Fibroblast of mammary gland (primary cell): ENCODE results near the gene EME1.

ENCODE experiments used
- DNase-seq: peaks from one replicate; pipeline ENCODE4 v3.0.0-alpha.2; 2010; ENCODE audit warnings: low read depth
- H3K4me3 ChIP-seq: 2 replicates; pipeline ENCODE4 v1.5.1; 2011; ENCODE audit warnings: low read depth, mild to moderate bottlenecking, low read length, moderate library complexity; ENCODE audit not compliant: control insufficient read depth
- TF ChIP-seq, protein P1 (sequence below): conservative IDR thresholded peaks from 2 replicates; pipeline ENCODE4 v1.5.1; 2011; ENCODE audit warnings: low read depth, low read length, inconsistent platforms; ENCODE audit not compliant: control insufficient read depth, insufficient read depth

Gene EME1

DNA sequence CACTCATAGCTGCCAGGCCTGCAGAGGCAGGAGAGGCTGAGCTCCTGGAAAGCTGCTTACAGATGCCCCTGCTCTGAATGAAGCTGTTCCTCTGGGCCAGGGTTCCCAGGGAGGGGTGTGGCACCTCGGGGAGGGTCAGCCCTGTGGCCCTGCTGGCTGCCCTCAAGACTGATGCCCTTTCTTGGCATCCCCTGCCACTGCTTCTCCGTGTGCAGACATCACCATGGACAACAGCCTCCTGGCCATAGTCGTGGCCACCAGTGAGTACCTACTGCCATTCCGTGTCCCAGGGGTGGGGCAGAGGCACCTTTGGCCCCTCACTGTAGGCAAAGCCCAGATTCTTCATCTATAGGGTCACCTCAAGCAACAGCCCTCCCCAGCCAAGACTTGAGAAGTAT lies 9.0 kb upstream of the EME1 start:
- no peak overlapping the region for H3K4me3 ChIP-seq
- TF ChIP-seq, protein P1, sequence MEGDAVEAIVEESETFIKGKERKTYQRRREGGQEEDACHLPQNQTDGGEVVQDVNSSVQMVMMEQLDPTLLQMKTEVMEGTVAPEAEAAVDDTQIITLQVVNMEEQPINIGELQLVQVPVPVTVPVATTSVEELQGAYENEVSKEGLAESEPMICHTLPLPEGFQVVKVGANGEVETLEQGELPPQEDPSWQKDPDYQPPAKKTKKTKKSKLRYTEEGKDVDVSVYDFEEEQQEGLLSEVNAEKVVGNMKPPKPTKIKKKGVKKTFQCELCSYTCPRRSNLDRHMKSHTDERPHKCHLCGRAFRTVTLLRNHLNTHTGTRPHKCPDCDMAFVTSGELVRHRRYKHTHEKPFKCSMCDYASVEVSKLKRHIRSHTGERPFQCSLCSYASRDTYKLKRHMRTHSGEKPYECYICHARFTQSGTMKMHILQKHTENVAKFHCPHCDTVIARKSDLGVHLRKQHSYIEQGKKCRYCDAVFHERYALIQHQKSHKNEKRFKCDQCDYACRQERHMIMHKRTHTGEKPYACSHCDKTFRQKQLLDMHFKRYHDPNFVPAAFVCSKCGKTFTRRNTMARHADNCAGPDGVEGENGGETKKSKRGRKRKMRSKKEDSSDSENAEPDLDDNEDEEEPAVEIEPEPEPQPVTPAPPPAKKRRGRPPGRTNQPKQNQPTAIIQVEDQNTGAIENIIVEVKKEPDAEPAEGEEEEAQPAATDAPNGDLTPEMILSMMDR, result no peak
- DNase-seq, result no peak

DNA sequence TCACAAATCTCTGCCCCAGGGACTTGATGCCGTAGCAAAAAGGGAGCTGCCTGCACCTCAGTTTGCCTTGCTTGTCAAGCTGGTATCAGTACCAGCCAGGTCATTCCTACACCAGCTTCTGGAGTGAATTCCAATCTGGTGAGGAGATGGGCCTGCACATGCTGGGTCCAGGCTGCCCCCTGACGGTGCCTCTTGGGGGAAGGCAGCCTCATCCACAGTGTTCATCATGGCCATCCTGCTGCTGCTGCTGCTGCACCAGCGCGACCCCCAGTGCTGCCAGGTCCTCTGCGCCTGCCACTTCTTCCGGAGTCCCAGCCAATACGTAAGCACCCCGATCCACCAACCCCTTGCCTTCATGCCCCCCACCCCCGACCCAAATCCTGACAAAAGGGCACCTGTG lies 8.3 kb upstream of the EME1 start:
- H3K4me3 ChIP-seq, result no peak overlapping the region
- no peak for DNase-seq
- TF ChIP-seq, protein P1, result no peak

DNA sequence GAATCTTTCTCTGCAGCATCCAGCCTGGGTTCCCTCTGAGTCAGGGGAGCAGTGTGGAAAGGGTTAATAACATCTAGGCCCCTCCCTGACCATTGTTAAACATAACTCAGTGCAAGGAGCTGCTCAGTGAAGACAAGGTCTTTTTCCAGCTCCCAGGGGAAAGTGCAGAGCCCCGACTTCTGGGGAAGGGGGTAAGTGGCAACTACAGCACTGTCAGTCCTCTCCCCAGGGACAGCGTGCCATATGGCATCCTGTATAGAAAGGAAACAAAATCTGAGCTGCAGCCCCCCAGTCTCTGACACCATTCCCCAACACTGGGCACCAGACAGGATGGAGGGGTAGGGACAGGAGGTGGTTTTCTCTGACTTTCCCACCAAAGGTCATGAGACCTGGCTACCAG lies 7.9 kb upstream of the EME1 start:
- no peak for DNase-seq
- H3K4me3 ChIP-seq, result no peak overlapping the region
- TF ChIP-seq, protein P1, result no peak

DNA sequence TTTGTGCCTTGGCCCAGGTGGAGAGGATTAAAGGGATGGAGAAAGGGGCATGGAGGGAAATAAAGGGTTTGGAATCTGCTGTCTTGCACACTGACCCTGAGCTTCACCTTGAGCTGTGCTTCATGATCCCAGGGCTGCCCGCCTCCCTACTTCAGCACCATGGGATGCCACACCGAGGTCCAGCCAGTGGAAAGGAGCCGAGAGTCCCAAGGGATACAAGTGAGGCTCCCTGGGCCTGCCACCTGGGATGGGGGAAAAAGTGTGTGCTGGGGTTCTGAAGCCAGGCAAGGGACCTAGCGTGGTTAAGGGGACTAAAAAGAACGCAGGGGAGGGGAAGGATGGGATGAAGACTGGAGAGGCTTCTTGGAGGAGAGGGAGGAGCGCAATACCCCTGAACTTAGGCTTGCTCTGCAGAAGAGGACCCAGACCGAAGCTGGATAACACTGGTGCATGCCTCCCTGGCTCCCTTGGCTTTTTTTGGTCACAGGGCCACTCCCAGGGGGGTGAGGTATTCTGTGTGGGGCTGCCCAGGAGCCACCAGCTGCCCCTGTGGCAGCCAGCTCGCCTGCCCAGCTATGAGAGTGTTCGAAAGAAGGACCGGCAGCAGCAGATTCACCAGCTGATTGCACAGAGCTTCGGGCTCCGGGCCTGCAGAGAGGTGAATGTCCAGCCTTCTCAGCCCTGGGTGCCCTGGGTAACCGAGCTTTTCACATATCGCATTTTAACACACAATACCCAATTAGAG lies 7.2 kb upstream of the EME1 start:
- no peak overlapping the region for H3K4me3 ChIP-seq
- DNase-seq, result no peak
- TF ChIP-seq, protein P1, result no peak

DNA sequence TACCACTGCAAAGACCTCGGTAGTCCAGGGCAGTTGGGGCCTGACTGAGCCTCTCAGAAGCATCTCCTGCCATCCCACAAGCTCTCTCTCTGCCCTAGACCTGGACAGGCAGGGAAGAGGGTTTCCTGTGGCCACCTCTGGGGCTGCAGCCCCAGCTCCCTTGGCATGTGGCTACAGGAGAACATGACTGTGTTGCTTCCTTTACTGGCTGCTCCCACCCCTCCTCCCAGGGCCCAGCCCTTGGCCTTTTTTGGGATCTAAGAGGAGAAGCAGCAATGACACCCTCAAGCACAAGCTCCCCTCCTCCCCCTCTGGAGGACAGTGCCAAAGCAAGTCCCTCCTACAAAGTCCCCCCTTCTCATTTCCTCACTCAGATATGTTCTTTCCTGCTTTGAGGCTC lies 5.6 kb upstream of the EME1 start:
- TF ChIP-seq, protein P1, result no peak
- no peak for DNase-seq
- H3K4me3 ChIP-seq, result no peak overlapping the region

DNA sequence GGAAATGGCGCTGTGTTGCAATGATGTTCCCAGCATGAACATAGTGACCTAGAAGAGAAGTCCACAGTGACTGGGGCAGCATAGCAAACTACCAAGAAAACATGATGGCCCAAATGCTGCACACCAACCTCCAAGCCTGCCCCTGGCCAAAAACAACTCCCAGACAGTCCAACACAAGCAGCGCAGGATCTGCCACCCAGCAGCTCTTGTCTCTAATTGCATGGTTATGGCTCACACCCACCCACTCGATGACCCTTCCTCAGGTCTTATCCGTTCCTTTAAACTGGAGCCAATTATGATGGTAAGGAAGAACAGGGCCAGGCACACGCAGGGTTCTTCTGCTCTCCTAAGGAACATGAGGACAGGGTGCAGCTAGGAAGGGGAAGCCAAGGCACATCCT lies 3.0 kb upstream of the EME1 start:
- DNase-seq, result no peak
- TF ChIP-seq, protein P1, result no peak
- H3K4me3 ChIP-seq, result no peak overlapping the region

DNA sequence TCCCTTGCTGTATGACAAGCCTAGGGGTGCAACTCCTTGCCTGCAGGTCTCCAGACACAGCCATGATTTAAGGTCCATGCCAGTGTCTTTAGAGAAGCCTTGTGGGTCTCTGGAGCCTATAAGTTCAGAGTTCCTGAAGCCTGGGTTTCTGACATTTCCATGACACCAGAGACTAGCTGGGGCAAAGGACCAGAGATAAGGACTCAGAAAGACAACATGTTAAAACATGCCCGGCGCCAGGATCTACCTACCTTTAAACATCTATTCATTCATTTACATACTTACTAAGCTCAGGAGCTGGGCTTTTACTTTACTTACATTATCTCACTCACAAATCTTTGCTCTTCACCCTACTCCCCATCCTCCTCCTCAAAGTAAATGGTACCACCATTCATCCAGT lies 1.5 kb upstream of the EME1 start:
- no peak for DNase-seq
- TF ChIP-seq, protein P1, result no peak
- peak overlapping the region; percentile 99 for H3K4me3 ChIP-seq
